NOMO-1 treated with dmso at 0.1 percent for 144 hours (cell line): ENCODE results near the gene SLC16A3.
"Not testable (repeated sequence)": the region's sequence is repeated elsewhere in the genome, so short reads cannot be mapped to it uniquely, and the experiment has no call there.

Experiments
- DNase-seq: peaks from one replicate; lab custom pipeline; 2025; ENCODE audit not compliant: unreplicated experiment; lab: John Stamatoyannopoulos, UW

The SLC16A3 gene

GRCh38 chr17:82245134-82246039 is 16.5 kb downstream of the SLC16A3 start:
- DNase-seq = no peak

GRCh38 chr17:82246040-82246364 is 17.2 kb downstream of the SLC16A3 start:
- DNase-seq = no peak

DNA sequence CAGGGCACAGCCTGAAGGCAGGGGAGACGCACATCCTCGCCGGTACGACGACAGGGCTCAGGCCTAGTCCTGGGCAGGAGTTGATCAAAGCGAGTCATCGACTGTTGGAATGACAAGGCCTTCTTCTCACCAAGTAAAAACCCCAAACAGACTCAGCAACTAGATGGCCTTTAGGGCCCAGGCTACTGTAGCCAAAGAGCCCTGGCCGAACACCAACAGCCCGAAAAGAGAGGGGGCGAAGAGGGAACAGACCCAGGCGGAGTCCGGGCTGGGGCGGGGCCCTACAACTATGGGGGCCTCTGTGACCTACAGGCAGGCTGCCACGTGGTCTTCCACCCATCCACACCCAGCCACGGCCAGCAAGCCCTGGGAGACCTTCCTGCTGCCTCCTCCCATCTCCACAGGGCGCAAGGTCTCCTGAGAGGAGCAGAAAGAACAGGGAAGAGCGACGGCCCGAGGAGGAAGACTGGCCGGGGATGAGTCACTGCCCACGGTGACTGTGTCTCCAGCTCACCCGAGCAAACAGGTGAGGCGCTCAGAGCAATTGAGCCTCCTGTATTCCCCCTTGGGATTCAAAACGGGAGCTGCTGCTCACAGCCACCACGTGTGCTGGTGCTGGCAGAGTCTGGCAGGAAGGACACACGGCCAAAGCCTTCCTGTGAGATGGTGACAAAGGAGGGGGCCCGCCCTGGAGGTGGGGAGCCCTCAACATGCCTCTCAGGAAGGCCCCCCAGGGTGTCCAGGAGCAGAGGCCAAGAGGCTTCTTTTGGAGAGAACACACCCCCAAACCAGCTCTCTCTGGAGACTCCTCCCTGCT is 17.7 kb downstream of the SLC16A3 start:
- no peak for DNase-seq

- DNase-seq = no peak
Measured at GRCh38 chr17:82247182-82247823, 18.5 kb downstream of the SLC16A3 start.

GRCh38 chr17:82247856-82248671 is 19.2 kb downstream of the SLC16A3 start:
- DNase-seq = no peak

DNA sequence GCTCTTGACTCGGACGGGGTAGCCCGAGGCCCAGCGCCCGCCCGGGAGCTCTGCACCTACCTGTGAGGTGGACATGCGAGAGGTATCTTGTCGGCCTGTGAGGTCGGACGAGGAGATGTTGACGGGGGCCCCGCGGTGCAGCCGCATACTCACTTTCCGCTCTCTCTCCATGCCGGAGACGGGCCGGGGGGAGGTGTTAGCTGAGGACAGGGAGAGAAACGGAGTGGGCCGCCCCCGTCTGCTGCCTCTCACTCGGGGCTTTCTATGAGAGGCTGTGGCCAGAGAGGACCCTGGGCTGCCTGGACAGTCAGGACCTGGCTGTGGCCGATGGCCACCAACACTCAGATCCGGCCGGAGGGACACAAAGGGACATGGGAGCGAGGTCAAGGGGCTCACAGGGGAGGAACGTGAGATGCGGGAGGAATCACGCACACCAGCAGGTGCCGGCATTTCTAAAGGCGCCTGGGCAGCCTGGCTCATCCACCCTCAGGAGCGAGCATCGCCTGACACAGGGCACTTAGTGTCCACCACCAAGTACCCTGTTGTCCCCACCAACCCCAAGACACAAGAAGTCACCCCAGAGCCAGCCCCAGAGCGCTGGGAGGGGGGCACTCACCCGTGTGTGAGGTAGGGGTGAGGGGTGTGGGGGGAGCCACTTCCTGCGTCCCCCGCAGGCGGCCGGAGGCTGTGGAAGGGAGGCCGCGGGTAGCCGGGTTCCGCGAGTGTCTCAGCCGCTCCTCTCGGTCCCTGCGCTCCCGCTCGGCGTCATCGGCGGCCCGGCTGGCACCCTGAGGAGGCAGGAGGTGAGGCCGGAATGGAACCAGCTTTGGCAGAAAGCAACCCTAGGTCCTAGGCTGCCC is 20.2 kb downstream of the SLC16A3 start:
- no peak for DNase-seq

- DNase-seq = no peak
Measured at GRCh38 chr17:82249896-82250581, 21.2 kb downstream of the SLC16A3 start.

GRCh38 chr17:82250868-82251500 is 22.1 kb downstream of the SLC16A3 start:
- no peak for DNase-seq

GRCh38 chr17:82252511-82253178 is 23.8 kb downstream of the SLC16A3 start:
- no peak for DNase-seq

DNA sequence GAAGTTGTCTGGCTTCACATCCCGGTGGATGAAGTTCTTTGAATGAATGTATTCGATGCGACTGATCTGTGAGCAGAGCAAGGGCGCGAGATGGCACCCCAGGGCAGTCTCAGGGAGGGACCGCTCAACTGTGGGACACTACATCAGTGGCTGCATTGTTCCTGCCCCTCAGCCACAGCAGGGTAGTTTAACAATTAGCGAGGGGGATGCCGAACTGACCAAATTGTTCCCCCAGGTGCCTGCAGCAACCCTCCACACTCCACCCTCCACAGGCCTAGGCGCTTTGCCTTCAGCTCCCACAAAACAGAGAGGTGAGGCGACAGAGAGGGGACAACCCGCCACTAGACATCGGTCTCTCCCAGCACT is 24.3 kb downstream of the SLC16A3 start:
- DNase-seq = no peak

DNA sequence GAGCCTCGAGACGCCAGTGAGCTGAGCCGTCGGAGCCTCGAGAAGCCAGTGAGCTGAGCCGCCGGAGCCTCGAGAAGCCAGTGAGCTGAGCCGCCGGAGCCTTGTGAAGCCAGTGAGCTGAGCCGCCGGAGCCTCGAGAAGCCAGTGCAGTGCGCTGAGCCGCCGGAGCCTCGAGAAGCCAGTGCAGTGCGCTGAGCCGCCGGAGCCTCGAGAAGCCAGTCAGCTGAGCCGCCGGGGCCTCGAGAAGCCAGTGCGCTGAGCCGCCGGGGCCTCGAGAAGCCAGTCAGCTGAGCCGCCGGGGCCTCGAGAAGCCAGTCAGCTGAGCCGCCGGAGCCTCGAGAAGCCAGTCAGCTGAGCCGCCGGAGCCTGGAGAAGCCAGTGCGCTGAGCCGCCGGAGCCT is 25.3 kb downstream of the SLC16A3 start:
- DNase-seq = not testable (repeated sequence)

DNA sequence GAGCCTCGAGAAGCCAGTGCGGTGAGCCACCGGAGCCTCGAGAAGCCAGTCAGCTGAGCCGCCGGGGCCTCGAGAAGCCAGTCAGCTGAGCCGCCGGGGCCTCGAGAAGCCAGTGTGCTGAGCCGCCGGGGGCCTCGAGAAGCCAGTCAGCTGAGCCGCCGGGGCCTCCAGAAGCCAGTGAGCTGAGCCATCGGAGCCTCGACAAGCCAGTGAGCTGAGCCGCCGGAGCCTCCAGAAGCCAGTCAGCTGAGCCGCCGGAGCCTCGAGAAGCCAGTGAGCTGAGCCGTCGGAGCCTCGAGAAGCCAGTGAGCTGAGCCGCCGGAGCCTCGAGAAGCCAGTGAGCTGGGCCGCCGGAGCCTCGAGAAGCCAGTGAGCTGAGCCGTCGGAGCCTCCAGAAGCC is 25.9 kb downstream of the SLC16A3 start:
- not testable (repeated sequence) for DNase-seq

GRCh38 chr17:82255402-82255972 is 26.6 kb downstream of the SLC16A3 start:
- no peak for DNase-seq

DNA sequence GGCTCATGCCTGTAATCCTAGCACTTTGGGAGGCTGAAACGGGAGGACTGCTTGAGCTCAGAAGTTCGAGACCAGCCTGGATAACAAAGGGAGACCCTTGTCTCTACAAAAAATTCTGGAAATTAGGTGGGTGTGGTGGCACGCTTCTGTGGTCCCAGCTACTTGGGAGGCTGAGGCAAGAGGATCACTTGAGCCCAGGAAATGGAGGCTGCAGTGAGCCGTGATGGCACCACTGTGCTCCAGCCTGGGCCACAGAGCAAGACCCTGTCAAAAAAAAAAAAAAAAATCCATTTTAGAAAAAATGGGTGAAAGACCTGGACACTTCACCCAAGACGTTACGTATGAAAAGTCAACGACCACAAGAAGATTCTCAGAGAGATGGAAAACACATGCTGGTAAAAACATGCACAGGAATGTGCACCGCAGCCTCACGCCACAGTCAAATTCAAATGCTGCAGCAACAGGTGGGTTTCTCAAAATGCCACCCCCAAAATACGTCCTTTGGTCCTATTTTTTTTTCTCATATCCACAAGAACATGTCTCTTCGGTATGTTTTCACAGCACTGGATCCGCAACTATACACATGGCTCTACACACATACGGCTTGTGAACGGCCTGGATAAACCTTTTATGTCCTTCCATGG is 27.5 kb downstream of the SLC16A3 start:
- no peak for DNase-seq

GRCh38 chr17:82257473-82257872 is 28.6 kb downstream of the SLC16A3 start:
- DNase-seq = no peak

DNA sequence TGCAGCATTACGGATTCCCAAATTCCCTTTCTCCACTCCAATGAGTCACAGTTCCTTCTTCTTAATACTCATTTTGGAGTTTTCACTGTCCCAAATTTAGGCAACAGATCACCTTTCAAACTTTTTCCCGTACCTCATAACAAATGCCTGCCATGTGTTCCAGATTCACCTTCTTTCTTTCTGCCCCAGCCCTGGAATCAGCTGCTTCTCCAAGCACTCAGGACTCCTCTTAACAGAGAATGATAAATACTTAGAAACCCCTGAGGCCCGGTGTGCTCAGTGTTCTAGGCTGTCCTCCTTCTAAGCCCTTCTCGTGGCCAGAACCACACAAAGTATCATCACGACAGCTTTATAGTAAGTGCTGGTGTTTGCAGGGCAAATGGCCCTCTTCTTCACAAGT is 29.7 kb downstream of the SLC16A3 start:
- DNase-seq = no peak
